HG03342 (cell line): Measurements from ENCODE around the gene NXF3.
"Not testable (repeated sequence)": the region's sequence is repeated elsewhere in the genome, so short reads cannot be mapped to it uniquely, and the experiment has no call there.

Experiments
- ATAC-seq: cut with Tn5 transposase; IDR thresholded peaks from one replicate; pipeline ENCODE4 v1.9.1; 2021; ENCODE audit warnings: mild to moderate bottlenecking, moderate library complexity; ENCODE audit not compliant: unreplicated experiment

The NXF3 gene

DNA sequence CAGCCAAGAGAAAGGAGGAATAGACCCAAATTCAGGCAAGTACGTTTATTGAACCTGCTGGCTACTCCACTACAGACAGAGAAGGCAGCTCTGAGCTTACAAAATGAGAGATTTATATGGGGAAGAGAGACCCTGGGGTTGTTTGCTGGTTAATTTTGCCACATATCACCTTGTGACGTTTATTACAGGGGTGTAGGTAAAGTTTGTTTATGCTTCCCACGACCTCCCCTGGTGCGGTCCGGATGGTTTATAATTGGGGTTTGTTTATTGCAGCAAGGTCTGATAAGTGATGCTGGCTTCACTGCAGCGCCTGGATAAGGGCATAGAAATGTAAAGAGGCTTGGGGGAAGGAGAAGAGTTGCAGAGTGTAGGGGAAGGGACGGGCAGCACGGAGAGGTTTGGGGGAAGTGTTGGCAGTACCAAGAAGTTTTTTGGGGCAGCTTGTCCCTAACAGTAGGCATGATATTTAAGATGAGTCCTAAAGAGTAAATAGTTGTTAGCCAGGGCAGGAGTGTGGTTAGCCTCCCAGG is 41.6 kb downstream of the NXF3 start:
- no peak for ATAC-seq

DNA sequence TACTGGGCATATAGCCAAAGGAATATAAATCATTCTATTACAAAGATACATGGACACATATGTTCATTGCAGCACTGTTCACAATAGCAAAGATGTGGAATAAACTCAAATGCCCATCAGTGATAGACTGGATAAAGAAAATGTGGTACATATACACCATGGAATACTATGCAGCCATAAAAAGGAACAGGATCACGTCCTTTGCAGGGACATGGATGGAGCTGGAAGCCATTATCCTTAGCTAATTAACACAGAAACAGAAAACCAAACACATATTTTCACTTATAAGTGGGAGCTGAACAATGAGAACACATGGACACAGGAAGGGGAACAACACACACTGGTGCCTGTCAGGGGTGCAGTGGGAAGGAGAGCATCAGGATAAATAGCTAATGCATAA is 59.6 kb downstream of the NXF3 start:
- ATAC-seq = not testable (repeated sequence)
